Central memory CD4-positive, alpha-beta T cell (primary cell): ENCODE data around the gene SGPL1.

Experiments
- DNase-seq: peaks from one replicate; pipeline ENCODE4 v3.0.0; 2022

Gene SGPL1

DNA sequence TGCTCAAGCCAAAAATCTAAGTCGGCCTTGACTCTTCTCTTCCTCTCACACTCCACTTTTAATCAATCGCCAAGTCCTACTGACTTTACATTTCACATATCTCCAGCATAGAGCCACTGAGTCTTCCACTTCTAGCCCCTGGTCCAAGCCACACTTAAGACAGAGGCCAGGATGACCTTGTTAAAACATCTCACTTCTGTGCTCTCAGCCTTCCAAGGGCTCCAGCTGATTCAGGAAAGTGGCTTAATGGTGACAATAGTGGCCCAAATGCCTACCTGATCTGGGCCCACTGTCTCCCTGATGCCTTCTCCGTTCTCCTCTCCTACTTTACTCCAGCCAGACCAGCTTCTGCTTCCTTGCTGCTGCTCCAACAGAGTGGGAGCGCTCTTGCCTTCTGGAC, 35.0 kb upstream of the SGPL1 start:
- no peak for DNase-seq

GRCh38 chr10:70781461-70782051, 34.2 kb upstream of the SGPL1 start:
- no peak for DNase-seq

DNA sequence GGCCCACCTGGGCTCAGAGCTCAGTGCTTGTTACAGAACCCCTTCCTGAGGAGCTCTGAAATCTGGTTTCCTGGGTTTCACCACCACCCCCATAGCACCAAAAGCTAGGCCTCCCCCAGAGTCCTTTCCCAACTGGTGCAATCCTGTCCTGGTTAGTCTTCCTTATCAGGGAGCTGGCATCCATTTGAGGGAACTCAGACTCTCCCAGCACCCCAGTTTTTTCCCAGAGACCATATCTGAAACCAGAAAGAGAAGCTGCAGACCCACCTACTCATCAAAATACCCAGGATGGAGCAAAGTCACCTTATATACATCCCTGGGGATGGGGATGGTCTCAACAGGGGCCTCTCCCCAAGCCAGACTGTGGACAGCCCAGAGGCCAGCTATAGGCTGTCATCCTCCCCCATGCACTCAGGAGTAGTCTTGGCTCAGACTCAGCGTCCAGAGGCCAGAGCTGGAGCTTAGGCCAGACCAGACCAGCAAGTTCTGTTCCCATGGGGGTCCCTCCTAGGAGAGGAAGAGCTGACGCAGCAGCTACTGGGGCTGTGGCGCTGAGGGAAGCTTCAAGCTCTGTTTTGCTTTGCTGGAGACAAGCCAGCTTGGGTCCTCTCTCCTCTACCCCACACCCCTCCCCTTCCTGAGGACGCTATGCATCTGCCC, 33.5 kb upstream of the SGPL1 start:
- DNase-seq = no peak

DNA sequence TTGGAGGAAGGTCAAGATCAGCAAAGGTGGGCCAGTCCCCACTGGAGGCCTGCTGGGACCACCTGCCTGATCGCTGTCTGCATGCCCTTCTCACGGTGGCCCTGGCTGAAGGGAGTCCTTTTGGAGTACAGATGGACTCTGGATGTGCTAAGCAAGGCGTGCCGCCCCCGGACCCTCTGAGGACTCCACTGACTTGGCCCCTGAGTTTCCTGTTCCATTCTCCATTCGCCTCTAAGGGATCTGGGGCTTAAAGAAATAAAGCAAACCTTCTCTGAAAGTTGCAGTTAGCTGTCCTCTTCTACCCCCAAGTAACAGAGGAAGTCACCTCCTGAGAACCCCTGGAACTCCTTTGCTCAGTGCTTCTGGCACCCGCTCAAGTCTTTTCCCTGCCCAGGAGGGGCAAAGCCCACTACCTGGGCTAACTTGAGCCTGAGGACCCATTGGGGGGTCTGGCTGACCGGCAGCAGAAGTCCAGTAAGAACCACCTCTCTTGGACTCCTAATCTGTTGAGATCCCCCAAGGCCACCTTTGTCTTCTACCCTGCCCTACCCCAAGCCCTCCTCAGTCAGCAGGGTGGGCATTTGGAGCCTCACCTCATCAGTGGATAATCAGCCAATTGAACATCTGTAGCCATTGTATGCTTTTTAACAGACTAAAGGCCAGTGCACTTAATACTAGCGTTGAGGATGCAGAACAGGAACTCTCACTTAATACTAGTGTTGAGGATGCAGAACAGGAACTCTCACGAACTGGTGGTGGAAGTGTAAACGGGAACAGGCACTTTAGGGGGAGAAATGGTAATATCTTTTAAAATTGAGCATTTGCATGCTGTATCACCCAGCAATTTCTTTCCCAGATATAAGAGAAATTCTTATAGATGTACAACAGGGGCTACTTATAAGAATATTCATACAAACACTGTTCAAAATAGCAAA, 32.7 kb upstream of the SGPL1 start:
- DNase-seq = no peak

GRCh38 chr10:70784016-70784415, 31.7 kb upstream of the SGPL1 start:
- no peak for DNase-seq

DNA sequence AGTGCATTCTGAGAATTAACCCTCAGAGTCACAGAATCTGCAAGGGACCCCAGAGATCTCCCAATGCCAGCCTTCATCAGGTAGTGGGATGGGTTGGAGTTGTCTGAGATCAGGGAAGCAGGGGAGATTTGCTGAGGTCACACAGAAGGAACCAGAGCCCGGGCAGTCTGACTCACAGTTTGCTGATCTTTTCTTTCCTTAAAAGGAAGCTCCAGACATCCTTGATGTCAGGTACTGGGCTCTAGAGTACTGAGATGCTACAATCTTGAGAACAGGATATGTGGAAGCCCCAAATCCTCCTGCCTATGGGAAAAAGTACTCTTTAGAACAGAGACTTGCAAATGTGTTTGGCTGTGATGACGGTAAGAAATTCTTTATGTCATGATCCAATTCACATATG, 31.3 kb upstream of the SGPL1 start:
- DNase-seq = no peak

GRCh38 chr10:70785190-70785589, 30.6 kb upstream of the SGPL1 start, which contains the start of gene TBATA:
Gene TBATA (minus strand): TSS chr10:70785377. CDS start chr10:70783379, 1,998 bp downstream.
- no peak for DNase-seq

DNA sequence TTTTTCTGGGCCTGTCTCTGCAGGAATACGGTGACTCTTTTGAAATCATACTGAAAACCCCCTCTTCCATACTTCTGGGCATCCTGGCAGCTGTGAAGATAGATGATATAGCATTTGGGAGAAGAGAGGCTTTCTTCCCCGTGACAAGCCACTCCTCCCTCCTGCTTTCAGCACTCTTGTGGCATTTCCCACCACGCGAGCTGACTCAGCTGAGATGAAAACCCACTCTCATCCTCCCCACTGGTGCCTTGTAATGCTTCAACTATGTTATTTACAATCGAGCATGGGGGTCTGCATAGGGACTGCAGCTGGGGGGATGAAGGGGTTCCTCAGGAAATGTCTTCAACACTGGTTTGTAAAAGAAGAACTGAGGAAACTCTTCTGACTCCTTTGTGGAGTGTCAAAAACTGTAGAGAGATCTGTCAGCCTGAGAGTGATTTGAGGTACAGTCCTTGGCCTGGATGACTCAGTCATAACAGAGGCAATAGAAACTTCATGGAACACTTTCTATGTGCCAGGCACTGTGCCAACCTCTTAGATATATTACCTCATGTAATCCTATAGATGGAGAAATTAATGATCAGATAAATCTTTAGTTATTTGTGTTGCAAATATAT, 28.8 kb upstream of the SGPL1 start:
- DNase-seq = no peak

DNA sequence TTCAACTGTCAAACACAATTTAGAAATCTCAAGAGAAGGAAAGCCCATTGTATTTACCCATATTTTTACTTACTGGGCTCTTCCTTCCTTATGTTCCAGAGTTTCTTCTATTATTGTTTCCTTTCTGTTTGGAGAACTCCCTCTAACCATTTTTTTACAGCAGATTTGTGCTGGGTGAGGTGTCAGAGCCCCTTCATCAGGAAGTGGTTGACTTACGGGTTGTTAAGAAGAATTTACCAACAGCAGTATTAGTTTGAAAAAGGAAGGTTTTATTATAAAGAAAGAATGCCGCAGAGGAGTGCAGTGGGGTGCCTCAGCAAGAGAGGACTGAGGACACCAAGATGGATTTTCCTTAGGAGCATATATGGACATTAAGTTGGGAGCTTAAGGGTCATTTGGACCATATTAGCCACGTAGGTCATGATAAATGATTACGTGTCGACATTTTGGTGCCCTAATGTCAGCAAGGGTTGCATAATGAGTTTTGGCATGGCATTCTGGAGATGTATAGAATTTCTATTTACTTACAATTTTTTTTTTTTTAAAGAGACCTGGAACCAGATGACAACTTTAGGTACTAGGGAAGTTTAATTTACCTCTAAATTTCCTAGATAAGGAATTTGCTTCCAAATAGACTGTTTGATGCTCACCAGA, 24.2 kb upstream of the SGPL1 start:
- no peak for DNase-seq

DNA sequence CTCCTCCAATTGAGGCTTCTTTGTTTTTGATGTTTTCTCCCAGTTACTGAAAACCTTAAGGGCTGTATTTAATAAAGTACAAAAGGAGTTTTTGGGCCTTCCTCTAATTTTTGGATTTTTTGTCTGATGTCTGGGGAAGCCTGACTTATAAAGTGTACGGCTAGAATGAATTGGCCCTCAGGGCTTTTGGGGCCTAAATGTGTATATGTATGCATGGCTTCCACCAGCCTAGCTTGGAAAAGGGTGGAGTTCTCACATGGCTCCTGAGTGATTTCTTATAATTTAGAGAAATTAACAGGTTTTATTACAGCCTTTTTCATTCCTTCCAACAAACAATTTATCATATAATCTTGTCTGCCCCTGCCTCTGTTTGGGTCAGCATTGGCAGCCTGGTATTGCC, 20.1 kb upstream of the SGPL1 start:
- no peak for DNase-seq

GRCh38 chr10:70797840-70798239, 17.9 kb upstream of the SGPL1 start:
- DNase-seq = no peak

DNA sequence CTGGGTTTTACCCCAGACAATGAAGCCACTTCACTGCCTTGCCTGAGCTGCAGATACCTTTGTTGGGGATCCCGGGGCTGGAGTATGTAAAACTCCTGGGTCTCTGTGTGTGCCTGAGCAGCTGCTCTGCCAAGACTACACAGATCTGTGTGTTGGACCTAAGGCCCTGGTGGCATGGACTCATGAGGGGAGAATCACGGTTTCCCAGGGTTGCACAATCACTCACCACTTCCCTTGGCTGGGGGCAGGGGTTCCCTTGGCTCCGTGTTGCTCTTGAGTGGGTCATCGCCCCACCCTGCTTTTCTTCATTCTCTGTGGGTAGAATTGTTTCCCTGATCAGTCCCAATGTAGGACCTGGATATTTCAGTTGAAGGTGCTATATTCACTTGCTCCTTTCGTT, 16.6 kb upstream of the SGPL1 start:
- no peak for DNase-seq

- no peak for DNase-seq
Observed at GRCh38 chr10:70801854-70802253, 13.9 kb upstream of the SGPL1 start.

- DNase-seq = no peak
Observed at GRCh38 chr10:70803775-70804420, 11.8 kb upstream of the SGPL1 start.

DNA sequence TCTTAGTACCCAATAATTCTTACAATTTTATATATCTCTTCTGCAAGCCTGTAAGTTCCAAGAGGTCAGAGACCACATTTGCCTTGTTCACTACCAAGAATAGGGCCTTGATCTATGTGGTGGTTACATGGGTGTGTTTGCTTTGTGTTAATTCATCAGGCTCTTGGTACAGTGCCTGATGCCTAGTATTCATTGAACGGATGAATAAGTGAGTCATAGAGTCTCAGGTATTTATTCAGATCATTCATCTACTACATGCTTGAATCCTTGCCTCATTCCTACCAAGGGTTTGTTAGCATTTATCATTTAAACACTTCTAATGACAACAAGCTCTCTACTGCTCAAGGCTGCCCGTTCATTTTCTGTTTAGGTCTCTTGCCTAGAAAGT, 11.3 kb upstream of the SGPL1 start:
- no peak for DNase-seq

GRCh38 chr10:70805619-70806215, 10.0 kb upstream of the SGPL1 start:
- no peak for DNase-seq

DNA sequence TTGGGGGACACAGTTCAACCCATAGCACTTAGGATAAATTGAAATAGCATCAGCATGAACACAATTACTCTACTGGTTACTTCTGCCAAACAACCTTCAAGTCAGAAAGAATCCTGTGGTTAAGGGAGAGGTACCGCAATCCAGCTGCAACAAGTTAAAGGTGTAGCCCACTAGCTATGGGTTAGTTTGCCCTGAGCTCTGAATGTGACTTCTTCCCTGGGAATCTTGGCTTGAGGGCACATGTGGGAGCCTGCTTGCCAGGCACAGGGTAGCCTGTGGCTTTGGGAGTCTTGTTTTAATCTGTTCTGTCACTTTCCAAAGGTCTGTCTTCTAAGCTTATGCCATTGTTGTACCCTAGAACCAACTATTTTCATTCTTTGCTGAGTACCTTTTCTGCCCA, 8.9 kb upstream of the SGPL1 start:
- no peak for DNase-seq

GRCh38 chr10:70807556-70807955, 8.2 kb upstream of the SGPL1 start:
- DNase-seq = no peak

DNA sequence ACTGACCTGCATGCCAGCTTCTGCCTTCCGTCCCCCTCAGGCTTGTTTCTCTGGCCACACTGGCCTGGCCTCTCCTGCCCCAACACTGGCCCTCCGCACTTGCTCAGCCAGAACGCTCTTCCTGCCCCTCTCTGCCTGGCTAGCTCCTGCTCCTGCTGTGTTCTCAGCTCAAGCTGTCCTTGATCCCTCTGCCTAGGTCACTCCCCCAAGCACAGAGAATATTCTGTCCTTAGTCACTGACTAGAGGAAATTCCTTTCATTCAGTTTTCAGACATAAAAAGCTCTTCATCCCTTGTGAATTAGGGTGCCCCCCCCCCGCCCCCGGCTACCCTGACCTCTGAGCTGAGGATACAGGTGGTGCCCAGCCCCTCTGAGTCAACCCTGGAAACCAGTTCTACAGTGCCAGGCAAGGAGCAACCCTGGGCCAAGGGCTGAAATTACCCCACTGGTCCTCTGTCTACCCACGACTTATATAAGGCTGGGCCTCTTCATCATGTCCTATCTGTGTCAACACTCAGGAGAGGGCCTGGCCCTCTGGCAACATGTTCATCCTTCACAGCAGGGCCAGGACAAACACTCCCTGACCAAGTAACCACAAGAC, 6.6 kb upstream of the SGPL1 start:
- no peak for DNase-seq

DNA sequence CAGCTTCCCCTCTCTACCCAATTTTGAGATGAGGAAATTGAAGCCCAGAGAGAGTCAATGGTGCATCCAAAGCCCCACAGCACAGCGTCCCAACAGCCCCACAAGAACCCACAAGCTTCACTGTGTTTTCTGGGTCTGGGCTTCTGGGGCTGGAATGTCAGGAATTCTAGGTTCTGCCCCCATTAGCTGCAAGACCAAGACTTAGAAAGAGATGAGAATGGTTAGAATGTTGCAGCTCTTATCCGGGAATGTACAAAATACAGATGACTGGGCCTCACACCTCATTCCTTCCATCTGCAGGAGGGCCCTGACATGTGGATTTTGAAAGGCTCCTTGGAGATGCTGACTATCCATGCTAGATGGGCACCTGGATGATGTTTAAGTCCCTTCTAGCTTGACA, 6.0 kb upstream of the SGPL1 start:
- DNase-seq = no peak

- no peak for DNase-seq
Observed at GRCh38 chr10:70810967-70811366, 4.8 kb upstream of the SGPL1 start.
